TTC549 (cell line): ENCODE results near the gene HOXC10.

Experiments
- FAIRE-seq: peaks from 2 replicates; lab custom pipeline; 2012; peaks lifted over from hg19 to GRCh38; lab: Jason Lieb, UNC

HOXC10 gene

GRCh38 chr12:54004063-54004840 is 19.3 kb downstream of the HOXC10 start:
- FAIRE-seq, result no peak

GRCh38 chr12:54004841-54005530 is 20.0 kb downstream of the HOXC10 start:
- FAIRE-seq, result no peak

DNA sequence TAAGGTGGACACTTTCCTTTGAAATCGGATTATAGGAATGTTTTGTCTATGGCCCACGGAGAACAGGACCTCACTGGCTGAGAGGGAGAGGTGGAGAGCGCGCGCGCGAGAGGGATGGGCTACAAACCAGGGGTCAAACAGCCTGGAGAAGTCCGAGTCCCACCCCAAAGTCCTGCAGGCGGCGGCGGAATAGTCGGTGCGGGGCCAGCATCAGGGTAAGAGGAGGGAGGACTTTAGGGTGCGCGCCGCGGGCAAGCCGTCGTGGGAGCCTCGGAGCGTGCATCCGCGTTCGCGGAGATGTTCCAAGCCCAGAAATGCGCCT is 20.5 kb downstream of the HOXC10 start:
- FAIRE-seq, result no peak

DNA sequence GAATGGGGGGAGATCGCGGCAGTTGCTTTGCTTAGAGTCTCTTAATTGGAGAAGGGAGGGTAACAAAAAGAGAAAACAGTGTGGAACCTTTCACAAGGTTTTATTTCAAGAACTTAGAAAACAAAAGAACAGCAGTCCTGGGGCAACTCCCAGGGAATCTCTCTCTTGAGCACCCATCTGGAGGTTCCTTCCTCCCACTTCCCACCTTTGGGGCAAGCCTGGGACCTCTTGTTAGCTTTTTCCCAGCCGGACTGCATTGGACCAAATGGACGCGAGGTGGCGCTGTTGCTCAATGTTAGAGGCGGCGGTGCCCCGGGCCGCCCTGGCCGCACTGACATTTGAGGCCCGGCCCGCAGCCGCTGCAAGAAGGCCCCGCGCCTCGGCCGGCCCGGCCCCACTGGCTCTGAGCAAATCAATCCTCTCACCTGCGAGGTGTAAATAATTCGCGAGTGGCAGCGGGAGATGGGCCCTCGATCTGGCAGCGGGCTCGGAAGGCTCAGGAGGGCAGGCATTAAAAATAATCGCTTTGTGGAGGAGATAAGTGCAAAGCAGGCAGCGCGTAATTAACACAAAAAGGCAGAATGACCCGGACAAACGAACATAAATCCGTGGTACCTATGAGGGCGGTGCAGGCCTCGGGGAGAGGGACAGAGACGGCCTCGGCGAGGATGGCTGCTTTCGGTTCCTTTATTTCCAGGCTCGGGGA is 21.1 kb downstream of the HOXC10 start:
- no peak for FAIRE-seq

- no peak for FAIRE-seq
These were observed 21.7 kb downstream of the HOXC10 start for GRCh38 chr12:54006559-54007220.

DNA sequence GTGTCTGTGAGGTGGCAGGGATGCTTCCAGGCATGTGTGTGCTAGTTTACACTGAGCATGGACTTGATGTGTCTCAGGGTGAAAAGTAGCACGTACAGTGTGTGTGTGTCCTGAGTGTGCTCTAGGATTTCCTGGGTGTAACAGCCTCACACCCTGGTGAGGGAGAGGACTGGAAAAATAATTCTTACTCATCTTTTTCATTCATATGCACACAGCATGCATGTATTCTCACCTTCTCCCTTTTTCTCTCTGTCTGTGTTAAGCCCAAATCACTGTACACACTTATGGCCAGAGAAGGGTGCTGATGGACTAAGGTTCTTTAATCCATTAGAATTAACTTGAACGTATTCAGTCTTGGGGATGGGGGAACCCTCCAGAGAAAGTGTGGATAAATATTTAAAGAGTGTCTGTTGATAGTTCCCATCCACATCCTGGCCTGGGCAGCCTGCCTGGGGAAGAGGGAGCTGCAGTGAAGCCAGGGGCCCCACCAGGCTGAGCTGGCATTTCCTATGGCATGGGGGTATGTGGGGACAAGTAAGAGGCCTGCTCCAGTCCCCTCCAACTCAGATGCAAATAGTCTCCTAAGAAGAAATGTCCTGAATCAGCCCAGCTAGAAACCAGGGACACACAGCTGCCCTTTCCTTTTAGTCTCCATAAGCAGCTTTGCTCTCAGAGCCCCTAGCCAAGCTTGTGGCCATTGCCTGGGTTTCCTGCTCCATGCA is 22.8 kb downstream of the HOXC10 start:
- FAIRE-seq, result no peak

DNA sequence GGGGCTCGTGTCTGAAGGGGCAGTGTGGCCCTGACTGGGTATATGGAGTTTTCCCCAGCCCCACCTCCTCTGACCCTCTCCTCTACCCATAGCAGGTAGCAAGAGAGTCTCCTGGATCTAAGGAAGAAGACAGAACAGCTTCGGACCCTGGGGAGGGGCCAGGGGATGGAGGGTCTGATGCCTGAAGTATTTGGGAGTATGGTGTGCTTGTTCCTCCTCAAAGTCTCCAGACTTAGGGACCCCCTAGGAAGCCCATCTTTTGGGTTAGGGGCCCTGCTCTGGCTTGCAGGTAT is 23.3 kb downstream of the HOXC10 start:
- FAIRE-seq, result no peak

DNA sequence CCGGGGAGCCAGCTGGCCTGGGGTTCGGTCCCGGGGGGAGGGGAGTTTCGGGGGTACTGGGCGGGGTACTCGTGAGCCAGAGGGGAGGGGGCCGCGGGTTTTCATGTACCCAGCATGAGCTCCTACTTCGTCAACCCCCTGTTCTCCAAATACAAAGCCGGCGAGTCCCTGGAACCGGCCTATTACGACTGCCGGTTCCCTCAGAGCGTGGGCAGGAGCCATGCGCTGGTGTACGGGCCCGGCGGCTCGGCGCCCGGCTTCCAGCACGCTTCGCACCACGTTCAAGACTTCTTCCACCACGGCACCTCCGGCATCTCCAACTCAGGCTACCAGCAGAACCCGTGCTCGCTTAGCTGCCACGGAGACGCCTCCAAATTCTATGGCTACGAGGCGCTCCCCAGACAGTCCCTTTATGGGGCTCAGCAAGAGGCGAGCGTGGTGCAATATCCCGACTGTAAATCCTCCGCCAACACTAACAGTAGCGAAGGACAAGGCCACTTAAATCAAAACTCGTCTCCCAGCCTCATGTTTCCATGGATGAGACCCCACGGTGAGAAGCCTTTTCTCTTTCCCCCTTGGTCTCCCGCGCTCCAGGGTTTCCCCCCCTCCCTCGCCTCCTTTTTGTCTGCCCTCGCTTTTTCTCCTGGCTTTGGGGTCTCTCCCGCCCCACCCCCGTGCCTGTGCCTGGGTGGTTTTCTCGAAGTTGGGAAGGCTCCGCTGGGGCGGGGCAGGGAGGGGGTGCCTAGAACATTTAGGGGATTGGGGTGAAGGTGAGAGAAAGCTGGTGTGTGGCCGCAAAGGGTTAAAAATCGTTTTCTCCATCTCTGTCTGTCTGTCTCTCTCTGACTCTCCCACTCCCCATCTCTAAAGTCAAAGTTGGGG is 24.5 kb downstream of the HOXC10 start:
- FAIRE-seq, result no peak

DNA sequence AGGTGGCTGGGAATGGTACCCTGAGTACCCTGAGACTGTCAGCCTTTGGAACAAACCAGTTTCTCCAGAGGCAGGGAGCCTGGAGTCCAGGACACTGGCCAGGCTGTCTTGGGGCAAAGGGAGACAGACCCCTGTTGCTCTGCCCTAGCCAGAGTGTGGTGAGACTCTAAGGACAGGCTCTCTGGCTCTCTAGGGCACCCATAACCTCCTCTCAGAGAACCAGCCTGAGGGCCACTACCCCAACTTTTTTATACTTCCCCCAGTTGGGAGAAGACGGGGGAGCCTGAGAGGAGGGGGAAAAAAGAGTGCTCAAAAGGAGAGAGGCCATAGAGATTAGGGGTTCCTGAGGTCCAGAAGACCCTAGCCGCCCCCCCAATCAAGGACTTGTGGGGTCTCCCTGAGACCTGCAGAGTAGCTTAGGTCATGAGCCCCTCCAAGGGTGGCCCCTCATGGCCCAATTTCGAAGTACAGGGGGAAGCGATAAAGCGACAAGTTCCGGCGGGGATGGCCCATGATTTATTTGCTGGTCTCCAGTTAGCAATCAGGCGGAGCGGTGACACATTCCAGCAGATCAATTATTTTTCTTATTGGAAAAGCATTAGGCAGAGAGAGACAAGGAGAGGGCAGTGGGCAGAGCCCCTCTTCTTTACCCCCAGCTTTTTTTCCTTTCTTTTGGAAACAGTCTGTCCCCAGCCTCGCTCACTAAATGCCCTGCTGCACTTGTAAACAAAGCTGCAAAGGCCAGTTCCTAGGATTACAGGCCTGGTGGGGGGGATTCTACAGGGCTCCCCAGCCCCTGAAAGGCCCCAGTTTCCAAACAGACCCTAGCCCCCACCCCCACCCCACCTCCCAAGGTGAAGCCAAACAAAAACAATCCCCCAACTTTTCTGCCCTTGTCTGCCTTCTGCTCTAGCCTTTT is 25.4 kb downstream of the HOXC10 start:
- no peak for FAIRE-seq

DNA sequence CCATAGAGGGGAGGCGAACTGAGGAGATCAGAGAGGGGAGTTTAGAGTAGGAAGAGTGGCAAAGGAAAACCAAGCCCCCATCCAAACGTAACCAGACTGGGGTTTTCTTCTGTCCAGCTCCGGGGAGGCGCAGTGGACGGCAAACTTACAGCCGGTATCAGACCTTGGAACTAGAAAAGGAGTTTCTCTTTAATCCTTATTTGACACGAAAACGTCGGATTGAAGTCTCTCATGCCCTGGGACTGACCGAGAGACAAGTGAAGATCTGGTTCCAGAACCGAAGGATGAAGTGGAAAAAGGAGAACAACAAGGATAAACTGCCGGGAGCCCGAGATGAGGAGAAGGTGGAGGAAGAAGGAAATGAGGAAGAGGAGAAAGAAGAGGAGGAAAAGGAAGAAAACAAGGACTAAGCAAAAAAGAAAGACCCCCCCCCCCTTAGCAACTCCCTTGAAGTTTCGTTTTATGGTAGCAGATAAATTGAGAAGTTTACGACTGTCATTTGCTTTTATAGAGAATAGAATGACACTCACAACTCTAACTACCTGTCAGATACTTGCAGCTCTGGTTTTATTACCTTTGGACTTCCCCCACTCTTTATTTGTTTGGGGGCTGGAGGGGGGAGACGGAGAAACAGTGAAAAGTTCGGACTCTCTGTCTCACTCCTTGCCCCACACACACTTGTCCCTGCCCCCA is 26.2 kb downstream of the HOXC10 start:
- FAIRE-seq, result no peak

- FAIRE-seq, result peak; percentile 43
These were observed 27.0 kb downstream of the HOXC10 start for GRCh38 chr12:54011665-54012532.

DNA sequence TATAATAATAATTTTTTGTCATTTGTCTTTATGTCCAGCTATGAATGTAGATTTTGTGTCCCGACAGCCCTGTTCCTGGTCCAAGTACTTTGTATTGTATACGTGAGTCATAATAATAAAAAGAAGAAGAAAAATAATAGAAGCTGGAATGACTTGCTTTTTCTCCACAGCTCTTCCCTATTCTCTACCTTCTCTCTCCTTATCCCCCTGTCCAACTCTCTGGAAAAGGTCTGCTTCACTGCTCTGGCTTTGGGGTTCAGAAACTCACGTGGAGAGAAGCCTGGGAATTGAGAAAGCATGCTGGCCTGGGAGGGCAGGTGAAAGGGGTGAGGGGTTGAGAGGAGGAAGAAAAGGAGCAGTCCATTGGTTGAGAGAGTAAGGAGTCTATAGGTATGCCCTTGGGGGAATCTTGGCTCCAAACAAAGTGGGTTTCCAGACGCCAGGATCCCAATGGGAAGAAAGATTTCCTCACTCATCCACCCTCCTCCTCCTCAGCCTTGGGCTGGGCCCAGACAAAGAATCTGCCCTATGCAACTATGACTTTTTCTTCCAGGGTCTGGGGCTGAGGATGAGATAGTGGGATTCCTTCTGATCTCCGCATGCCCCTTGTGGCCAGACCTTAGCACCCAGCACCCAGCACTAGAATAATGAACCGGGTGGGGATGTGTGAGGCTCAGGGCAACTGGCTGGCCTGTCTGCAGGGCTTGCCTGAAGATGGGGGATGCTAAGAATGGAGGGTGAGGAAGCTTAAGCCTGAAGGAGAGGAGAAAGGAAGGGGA is 27.9 kb downstream of the HOXC10 start:
- no peak for FAIRE-seq

DNA sequence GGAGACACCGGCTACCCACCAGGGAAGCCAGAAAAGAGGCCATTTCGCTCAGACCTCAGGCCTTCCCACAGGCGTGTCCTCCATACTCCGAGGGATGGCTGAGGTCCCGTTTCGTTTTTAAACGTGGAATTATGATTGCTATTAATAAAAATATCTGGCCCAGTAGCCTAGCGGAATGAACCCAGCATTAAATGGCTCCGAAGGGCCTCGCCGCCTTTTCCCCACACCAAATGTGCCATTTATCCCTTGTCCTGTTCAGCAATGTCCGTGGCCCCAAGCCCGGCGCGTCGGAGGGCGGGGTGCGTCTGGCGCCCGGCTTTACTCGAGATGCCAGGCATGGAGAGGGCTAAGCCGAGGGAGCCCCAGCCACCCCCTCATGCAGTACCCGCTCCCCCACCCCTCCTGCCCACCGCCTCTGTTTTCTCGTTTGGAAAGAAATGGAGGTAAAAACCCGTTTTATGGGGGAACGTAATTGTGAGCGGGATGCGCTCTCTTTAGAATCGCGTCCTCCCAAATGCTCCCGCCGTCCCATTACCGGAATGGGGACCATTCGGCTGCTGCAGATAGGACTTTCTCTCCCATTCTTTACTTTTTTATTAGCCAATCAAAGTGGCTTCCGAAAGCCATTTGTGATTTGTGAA is 29.6 kb downstream of the HOXC10 start:
- no peak for FAIRE-seq

DNA sequence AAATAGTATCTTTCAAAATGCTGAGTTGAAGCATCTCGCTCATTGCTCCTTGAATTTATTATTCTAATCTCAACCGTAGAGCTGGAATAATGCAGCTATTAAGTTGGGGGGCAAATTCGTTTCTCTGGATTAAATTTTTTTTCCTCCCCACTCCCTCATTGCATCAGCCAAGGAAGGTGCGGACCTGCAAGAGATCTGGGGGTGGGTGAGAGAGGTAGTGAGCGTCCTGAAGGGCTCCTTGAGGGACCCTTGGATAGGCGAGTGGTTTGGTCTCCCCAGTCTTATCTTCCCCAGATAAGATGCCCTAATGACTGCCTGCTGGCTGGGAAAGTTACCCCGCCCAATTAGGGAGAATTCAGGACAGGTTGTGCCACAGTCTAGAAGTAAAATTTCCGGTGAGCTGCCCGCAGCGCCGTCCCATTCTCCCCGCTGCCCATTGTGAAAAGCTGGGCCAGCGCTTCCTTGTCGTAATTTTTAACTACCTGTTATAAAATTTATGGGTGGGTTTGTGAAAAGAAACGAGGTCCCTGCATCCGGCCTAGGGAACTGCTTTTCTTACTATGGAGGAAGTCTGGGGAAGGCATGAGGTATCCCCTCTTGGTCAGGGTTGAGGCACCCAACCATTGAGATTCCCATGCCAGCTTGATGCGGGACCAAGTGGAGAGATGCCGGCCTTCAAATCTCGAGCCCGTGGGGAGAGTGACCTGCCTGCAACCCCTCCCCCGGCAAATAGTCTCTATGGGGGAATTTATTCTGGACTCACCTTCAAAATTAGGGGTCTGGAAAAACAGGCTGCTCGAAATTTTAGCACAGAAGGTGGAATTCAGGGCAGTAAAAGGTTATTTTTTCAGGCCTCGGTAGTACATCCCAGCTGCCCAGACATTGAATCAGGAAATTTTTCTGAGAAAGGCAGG is 30.3 kb downstream of the HOXC10 start:
- FAIRE-seq, result no peak

DNA sequence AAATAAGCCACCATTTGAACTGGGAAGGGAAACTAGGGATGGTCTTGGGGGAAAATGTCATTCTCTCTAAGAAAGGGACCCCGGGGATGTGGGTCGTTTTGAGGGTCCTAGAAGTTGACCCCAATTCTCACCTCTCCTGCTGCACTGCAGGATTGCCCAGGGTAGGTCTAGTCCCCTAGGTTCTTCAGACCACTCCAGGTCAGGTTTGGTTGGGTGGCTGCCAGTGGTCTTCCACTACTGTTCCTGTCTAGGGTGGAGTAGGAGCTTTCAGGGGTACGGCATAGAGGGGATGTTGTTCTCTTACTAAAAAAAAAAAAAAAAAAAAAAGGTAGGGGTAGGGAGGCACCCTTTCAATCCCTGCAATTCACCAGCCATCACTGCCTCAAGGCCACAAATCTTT is 31.1 kb downstream of the HOXC10 start:
- FAIRE-seq, result no peak

DNA sequence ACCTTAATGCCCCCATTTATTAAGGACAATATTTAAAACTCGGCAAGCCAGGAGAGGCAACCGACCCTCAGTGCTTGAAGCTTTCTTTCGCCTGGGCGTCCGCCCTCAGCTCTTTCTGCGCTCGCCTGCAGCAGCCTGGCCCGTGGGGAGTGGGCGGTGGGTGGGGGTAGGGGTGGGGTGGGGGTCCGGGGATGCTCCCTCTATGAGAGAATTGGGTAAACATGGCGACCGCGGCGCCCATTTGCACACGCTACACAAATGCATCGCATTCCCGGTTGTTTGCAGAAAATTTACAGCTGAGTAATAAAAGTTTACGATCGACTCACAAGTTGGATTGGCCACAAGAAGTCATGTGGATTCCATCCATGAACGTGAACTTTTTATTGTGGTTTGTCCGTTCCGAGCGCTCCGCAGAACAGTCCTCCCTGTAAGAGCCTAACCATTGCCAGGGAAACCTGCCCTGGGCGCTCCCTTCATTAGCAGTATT is 31.6 kb downstream of the HOXC10 start:
- FAIRE-seq, result peak; percentile 89
